ENCODE measurements around the gene C9orf72.
A peak's percentile ranks its signal among the peaks of the same experiment; 100 is the strongest.
"Not testable (repeated sequence)": the region's sequence is repeated elsewhere in the genome, so short reads cannot be mapped to it uniquely, and the experiment has no call there.

Gene C9orf72

GRCh38 chr9:27506981-27507380 lies 66.3 kb downstream of the C9orf72 start:
- Histone ChIP-seq H3K9me3 (ENCODE audit: severe bottlenecking) (no peaks in the 10 kb centered on the region), H3K4me3 (ENCODE audit: severe bottlenecking) (no peak overlapping the region), H3K27ac (ENCODE audit: poor library complexity, severe bottlenecking) (peak overlapping the region; percentile 100), H3K36me3 (ENCODE audit: low read depth) (peaks cover 10% of the 10 kb centered on the region; the same call in 1 of the 2 replicates), H3K4me1 (ENCODE audit: insufficient read depth, poor library complexity, severe bottlenecking) (peaks cover 28% of the 10 kb centered on the region), H3K27me3 (ENCODE audit: insufficient read depth, poor library complexity, severe bottlenecking) (no peaks in the 10 kb centered on the region)
- DNase-seq (ENCODE audit: low spot score) (no peak), ATAC-seq (ENCODE audit: low read depth) (no peak)
- TF ChIP-seq CTCF (IDR thresholded peaks at IDR 0.05; ENCODE audit: poor library complexity, severe bottlenecking) = no peak

GRCh38 chr9:27505744-27506161 lies 67.5 kb downstream of the C9orf72 start:
- H3K4me1 ChIP-seq (ENCODE audit: insufficient read depth, poor library complexity, severe bottlenecking) = peaks cover 27% of the 10 kb centered on the region
- H3K9me3 ChIP-seq (ENCODE audit: severe bottlenecking) = no peaks in the 10 kb centered on the region
- TF ChIP-seq CTCF (IDR thresholded peaks at IDR 0.05; ENCODE audit: poor library complexity, severe bottlenecking) = no peak
- ATAC-seq (ENCODE audit: low read depth) (peak; percentile 80), DNase-seq (ENCODE audit: low spot score) (no peak)
- H3K27ac ChIP-seq (ENCODE audit: poor library complexity, severe bottlenecking) = peak overlapping the region; percentile 100
- H3K36me3 ChIP-seq (ENCODE audit: low read depth) = peaks cover 10% of the 10 kb centered on the region; the same call in 1 of the 2 replicates
- H3K4me3 ChIP-seq (ENCODE audit: severe bottlenecking) = no peak overlapping the region
- H3K27me3 ChIP-seq (ENCODE audit: insufficient read depth, poor library complexity, severe bottlenecking) = no peaks in the 10 kb centered on the region

- TF ChIP-seq CTCF (IDR thresholded peaks at IDR 0.05; ENCODE audit: poor library complexity, severe bottlenecking) = no peak
Measured at GRCh38 chr9:27504259-27504658, 69.0 kb downstream of the C9orf72 start.

GRCh38 chr9:27503623-27504022 lies 69.7 kb downstream of the C9orf72 start:
- Histone ChIP-seq H3K4me1 (ENCODE audit: insufficient read depth, poor library complexity, severe bottlenecking) (peaks cover 34% of the 10 kb centered on the region), H3K27ac (ENCODE audit: poor library complexity, severe bottlenecking) (peak overlapping the region; percentile 100), H3K9me3 (ENCODE audit: severe bottlenecking) (no peaks in the 10 kb centered on the region), H3K4me3 (ENCODE audit: severe bottlenecking) (no peak overlapping the region), H3K27me3 (ENCODE audit: insufficient read depth, poor library complexity, severe bottlenecking) (no peaks in the 10 kb centered on the region), H3K36me3 (ENCODE audit: low read depth) (peaks cover 6% of the 10 kb centered on the region; the same call in 1 of the 2 replicates)
- ATAC-seq (ENCODE audit: low read depth) (no peak), DNase-seq (ENCODE audit: low spot score) (no peak)
- TF ChIP-seq CTCF (IDR thresholded peaks at IDR 0.05; ENCODE audit: poor library complexity, severe bottlenecking) = no peak

More at GRCh38 chr9:27504259-27504658, 69.0 kb downstream of the C9orf72 start:
- peaks cover 10% of the 10 kb centered on the region; the same call in 1 of the 2 replicates for H3K36me3 ChIP-seq (ENCODE audit: low read depth)
- no peak for DNase-seq (ENCODE audit: low spot score)
- H3K9me3 ChIP-seq (ENCODE audit: severe bottlenecking) = no peaks in the 10 kb centered on the region
- peak overlapping the region; percentile 100 for H3K27ac ChIP-seq (ENCODE audit: poor library complexity, severe bottlenecking)
- no peak overlapping the region for H3K4me3 ChIP-seq (ENCODE audit: severe bottlenecking)
- ATAC-seq (ENCODE audit: low read depth) = no peak
- H3K27me3 ChIP-seq (ENCODE audit: insufficient read depth, poor library complexity, severe bottlenecking) = no peaks in the 10 kb centered on the region
- H3K4me1 ChIP-seq (ENCODE audit: insufficient read depth, poor library complexity, severe bottlenecking) = peaks cover 28% of the 10 kb centered on the region

- not testable (repeated sequence) for H3K27me3 ChIP-seq (ENCODE audit: insufficient read depth, poor library complexity, severe bottlenecking); H3K9me3 ChIP-seq (ENCODE audit: severe bottlenecking); H3K4me3 ChIP-seq (ENCODE audit: severe bottlenecking); ATAC-seq (ENCODE audit: low read depth); DNase-seq (ENCODE audit: low spot score); H3K36me3 ChIP-seq (ENCODE audit: low read depth)
- peaks cover 55% of the 10 kb centered on the region for H3K4me1 ChIP-seq (ENCODE audit: insufficient read depth, poor library complexity, severe bottlenecking)
- H3K27ac ChIP-seq (ENCODE audit: poor library complexity, severe bottlenecking) = peak overlapping the region; percentile 100
Measured at GRCh38 chr9:27500902-27501301, 72.4 kb downstream of the C9orf72 start.

Data from RWPE2 (cell line).